Naive thymus-derived CD4-positive, alpha-beta T cell (primary cell): ENCODE measurements around the gene TCF15. TPM values are rescaled to one million over a fixed set of nuclear protein-coding genes. Genes with fewer than 3 reads are reported as not detected.

Source experiments
- ATAC-seq: fragments of 150-1000 bp; cut with Tn5 transposase; 2 replicates; pipeline ENCODE4 v1.10.0; 2021; ENCODE audit warnings: mild to moderate bottlenecking, moderate library complexity
- CTCF ChIA-PET: fragments of 350-600 bp; sonication (Branson Sonifier 250); formaldehyde crosslinking; loops from one replicate; lab custom pipeline; 2021; ENCODE audit warnings: antibody characterized with exemption; lab: Charles Lee
- POLR2A ChIA-PET: fragments of 350-600 bp; sonication (Branson Sonifier 250); formaldehyde crosslinking; loops from one replicate; lab custom pipeline; 2021; ENCODE audit warnings: antibody characterized with exemption, inconsistent platforms; lab: Charles Lee
- DNase-seq, 9 donors: peaks; one replicate each; pipeline versions ENCODE4 v3.0.0 to v3.0.0-alpha.2; 2020 to 2022; ENCODE audit warnings: mixed read lengths in 1 of 9
- H3K27ac ChIP-seq: one replicate; pipeline ENCODE4 v1.7.0; 2013; ENCODE audit warnings: mild to moderate bottlenecking, low read depth, low read length, moderate library complexity
- H3K27me3 ChIP-seq, 2 donors: one replicate each; pipeline ENCODE4 v1.7.0; 2013; ENCODE audit warnings: low read length in 2 of 2, mild to moderate bottlenecking in 2 of 2, moderate library complexity in 2 of 2; ENCODE audit not compliant: control insufficient read depth in 2 of 2, insufficient read depth in 2 of 2
- H3K36me3 ChIP-seq, 3 experiments: 1 replicate in 2 of 3; 2 replicates in 1 of 3; pipeline ENCODE4 v1.7.0; 2013; ENCODE audit warnings: low read length in 3 of 3, mild to moderate bottlenecking in 3 of 3, moderate library complexity in 1 of 3; ENCODE audit not compliant: insufficient read depth in 3 of 3, control insufficient read depth in 2 of 3
- H3K4me1 ChIP-seq, 2 donors: one replicate each; pipeline ENCODE4 v1.7.0; 2013; ENCODE audit warnings: low read length in 2 of 2, mild to moderate bottlenecking in 2 of 2, moderate library complexity in 1 of 2; ENCODE audit not compliant: control insufficient read depth in 2 of 2, insufficient read depth in 2 of 2
- H3K4me3 ChIP-seq: 2 replicates; pipeline ENCODE4 v1.7.0; 2013; ENCODE audit warnings: mild to moderate bottlenecking, low read length
- H3K9me3 ChIP-seq, 3 experiments: 1 replicate in 2 of 3; 2 replicates in 1 of 3; pipeline ENCODE4 v1.7.0; 2013; ENCODE audit warnings: low read length in 3 of 3; ENCODE audit not compliant: control insufficient read depth in 2 of 3
- H3K27ac Mint-ChIP-seq, 9 donors: one replicate each; pipeline ENCODE4 v1.8.0; 2020 to 2022; ENCODE audit warnings: mixed read lengths in 9 of 9, mild to moderate bottlenecking in 8 of 9, moderate library complexity in 5 of 9, inconsistent platforms in 2 of 9
- H3K27me3 Mint-ChIP-seq, 5 donors: one replicate each; pipeline ENCODE4 v1.8.0; 2021 to 2022; ENCODE audit warnings: mixed read lengths in 5 of 5, mild to moderate bottlenecking in 1 of 5
- H3K36me3 Mint-ChIP-seq, 5 donors: one replicate each; pipeline ENCODE4 v1.8.0; 2020 to 2022; ENCODE audit warnings: mixed read lengths in 5 of 5, mild to moderate bottlenecking in 3 of 5, inconsistent platforms in 1 of 5
- H3K4me1 Mint-ChIP-seq, 7 donors: one replicate each; pipeline ENCODE4 v1.8.0; 2020 to 2022; ENCODE audit warnings: mixed read lengths in 7 of 7, mild to moderate bottlenecking in 3 of 7, inconsistent platforms in 1 of 7
- H3K4me3 Mint-ChIP-seq, 10 donors: one replicate each; pipeline ENCODE4 v1.8.0; 2020 to 2022; ENCODE audit warnings: mild to moderate bottlenecking in 10 of 10, mixed read lengths in 10 of 10, moderate library complexity in 6 of 10, inconsistent platforms in 2 of 10
- H3K9me3 Mint-ChIP-seq, 11 donors: one replicate each; pipeline ENCODE4 v1.8.0; 2020 to 2022; ENCODE audit warnings: mixed read lengths in 11 of 11, mild to moderate bottlenecking in 4 of 11, inconsistent platforms in 1 of 11, moderate library complexity in 1 of 11
- intact Hi-C, 2 donors: fragments of 100-400 bp; cut with micrococcal nuclease; formaldehyde crosslinking; loops; one replicate each; pipeline ENCODE4 v1.15.1; 2023
- polyA plus RNA-seq, 2 donors: library from polyadenylated mRNA; unstranded; fragments of 300-500 nt; fragmentation: Illumina TruSeq; gene quantifications; one replicate each; pipeline ENCODE4 v1.2.3, GENCODE V29; 2021
- total RNA-seq, 6 experiments: library from RNA in 5 of 6; stranded (reverse) in 5 of 6; gene quantifications; 1 replicate in 5 of 6; 2 replicates in 1 of 6; pipeline ENCODE4 v1.2.3 and lab custom pipeline; 2021 to 2026

Gene TCF15
- total and polyA plus RNA-seq, 7 experiments from 2014 or later: not detected

DNA sequence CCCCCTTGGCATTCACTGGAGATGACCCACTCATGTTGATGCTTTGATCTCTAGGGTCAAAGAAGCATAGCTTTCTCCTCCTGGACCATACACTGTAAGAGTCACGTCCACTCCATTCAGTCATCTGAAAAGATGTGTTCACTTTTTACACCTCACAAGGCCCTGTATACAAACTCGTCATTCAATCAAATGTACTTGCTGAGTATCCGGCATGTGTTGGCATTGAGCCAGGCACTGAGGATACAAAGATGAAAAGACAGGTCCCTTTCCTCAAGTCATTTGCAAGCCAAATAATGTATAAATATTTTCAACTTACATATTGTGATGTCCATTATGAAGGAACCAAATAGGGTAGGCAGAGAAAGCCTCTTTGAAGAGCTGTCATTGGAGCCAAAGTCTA lies 34.0 kb downstream of the TCF15 start:
- ChIA-PET CTCF (no interaction called here), POLR2A (no interaction called here)
- Mint-ChIP-seq H3K9me3 (peaks cover 0 to 2% (median 0%) of the 10 kb centered on the region in 11 donors), H3K27ac (no peak overlapping the region), H3K36me3 (no peaks in the 10 kb centered on the region), H3K27me3 (peaks cover 29 to 39% (median 35%) of the 10 kb centered on the region in 5 donors), H3K4me1 (no peaks in the 10 kb centered on the region), H3K4me3 (no peak overlapping the region)
- Histone ChIP-seq H3K27ac (no peak overlapping the region), H3K27me3 (peaks cover 0 to 4% of the 10 kb centered on the region in 2 donors), H3K9me3 (no peaks in the 10 kb centered on the region), H3K36me3 (no peaks in the 10 kb centered on the region), H3K4me3 (no peak overlapping the region), H3K4me1 (no peaks in the 10 kb centered on the region)
- intact Hi-C loops: no loop called here
- ATAC-seq (no peak), DNase-seq (no peak)

DNA sequence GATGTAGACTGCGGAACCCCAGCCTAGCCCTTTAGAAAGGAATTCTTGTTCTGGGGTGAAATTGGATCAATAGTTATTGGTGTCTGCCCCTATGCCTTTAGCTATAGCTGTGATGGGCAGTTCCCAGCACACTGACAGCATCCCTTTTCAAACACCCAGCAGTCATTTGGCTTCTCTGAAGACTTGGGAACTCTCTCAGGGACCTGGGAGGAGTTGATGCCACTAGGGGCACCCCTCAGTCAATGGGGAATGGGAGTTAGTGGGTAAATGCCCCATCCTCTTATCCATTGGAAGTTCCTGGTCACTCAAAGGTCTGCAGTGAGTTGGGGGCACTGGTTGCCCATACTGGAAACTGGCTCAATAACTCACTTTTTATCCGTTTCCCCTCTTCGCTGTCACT lies 34.9 kb downstream of the TCF15 start:
- Histone ChIP-seq H3K4me3 (no peak overlapping the region), H3K27me3 (peaks cover 0 to 4% of the 10 kb centered on the region in 2 donors), H3K27ac (no peak overlapping the region), H3K9me3 (no peaks in the 10 kb centered on the region), H3K36me3 (no peaks in the 10 kb centered on the region), H3K4me1 (no peaks in the 10 kb centered on the region)
- POLR2A ChIA-PET: no interaction called here
- Mint-ChIP-seq H3K36me3 (no peaks in the 10 kb centered on the region), H3K9me3 (peaks cover 0 to 2% (median 0%) of the 10 kb centered on the region in 11 donors), H3K4me3 (no peak overlapping the region), H3K27ac (no peak overlapping the region), H3K27me3 (peaks cover 29 to 39% (median 35%) of the 10 kb centered on the region in 5 donors), H3K4me1 (no peaks in the 10 kb centered on the region)
- intact Hi-C loops: no loop called here
- no peak for DNase-seq
- CTCF ChIA-PET: no interaction called here
- ATAC-seq: no peak

DNA sequence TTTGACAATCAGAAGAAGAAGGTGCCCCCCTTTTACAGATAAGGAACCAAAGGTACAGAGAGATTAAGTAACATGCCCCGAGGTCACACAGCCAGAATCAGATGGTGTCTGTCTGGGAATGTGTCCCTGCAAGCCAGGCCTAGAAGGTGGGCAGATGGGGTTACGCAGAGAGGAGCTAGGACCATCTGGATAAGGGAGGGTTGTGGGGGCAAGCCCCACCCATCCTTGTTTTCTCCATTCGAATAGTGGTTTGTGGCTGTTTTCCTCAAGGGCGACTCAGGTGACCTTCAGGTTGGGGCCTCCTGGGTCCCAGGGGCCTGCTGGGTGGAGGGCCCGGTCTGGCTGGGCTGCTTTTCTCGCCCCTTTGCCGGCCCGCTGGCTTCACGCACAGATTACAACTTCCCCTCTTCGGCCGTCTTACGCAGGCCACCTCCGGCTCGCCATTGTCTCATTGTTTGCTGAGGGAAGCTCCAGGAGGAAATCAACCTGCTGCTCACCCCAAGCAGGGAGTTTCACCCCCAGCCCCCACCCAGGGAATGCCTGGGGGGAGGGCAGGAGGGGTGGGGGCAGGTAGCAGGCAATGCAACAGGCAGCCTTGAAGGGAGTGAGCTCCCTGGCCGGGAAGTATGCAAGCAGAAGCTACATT lies 35.7 kb downstream of the TCF15 start:
- DNase-seq: no peak
- Histone ChIP-seq H3K27ac (no peak overlapping the region), H3K27me3 (peaks cover 0 to 4% of the 10 kb centered on the region in 2 donors), H3K36me3 (no peaks in the 10 kb centered on the region), H3K4me3 (no peak overlapping the region), H3K4me1 (no peaks in the 10 kb centered on the region), H3K9me3 (no peaks in the 10 kb centered on the region)
- CTCF ChIA-PET: no interaction called here
- H3K27ac Mint-ChIP-seq: no peak overlapping the region
- H3K27me3 Mint-ChIP-seq: peaks cover 31 to 44% (median 35%) of the 10 kb centered on the region in 5 donors
- no peaks in the 10 kb centered on the region for H3K4me1 Mint-ChIP-seq
- no peaks in the 10 kb centered on the region for H3K36me3 Mint-ChIP-seq
- peaks cover 0 to 2% (median 0%) of the 10 kb centered on the region in 11 donors for H3K9me3 Mint-ChIP-seq
- no peak for ATAC-seq
- H3K4me3 Mint-ChIP-seq: no peak overlapping the region
- POLR2A ChIA-PET: no interaction called here
- intact Hi-C loops: no loop called here

DNA sequence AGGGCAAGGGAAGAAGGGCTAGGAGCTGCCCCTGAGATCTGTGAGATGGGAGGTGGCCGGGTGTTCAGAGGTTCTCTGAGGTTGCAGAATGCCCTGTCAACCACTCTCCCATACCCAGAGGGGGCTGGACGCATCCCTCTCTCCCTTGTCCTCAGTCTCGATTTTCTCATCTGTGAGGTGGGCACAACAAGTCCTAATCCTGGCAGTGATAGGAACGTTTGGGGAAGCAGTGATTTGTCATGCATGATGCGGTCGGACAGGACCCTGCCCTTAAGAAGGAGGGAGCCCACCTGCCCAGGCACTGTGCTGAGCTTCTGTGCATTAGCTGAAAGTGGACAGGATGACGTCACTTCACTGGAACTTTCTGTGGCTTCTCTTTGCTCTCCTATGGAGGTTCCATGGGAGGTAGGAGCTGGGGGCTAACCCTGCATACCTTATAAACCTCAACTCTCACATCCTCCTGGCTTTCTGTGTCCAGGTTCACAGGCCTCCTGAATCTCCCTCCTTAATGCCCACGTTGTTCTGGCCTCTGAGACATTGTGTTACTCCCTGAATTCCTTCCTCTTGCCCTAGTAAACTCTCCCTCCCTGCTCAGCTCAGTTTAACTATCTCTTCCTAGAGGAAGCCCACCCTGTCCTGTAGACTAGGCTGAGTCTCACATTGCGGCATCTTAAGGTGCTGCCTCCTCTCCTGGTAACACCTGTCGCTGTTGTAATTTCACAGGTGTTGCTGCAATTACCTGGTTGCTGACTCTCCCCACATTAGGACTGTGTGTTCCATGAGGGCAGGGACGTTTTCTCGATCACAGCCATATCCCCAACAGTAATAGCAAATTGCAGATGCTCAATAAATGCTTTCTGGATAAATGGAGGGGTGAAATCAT lies 36.5 kb downstream of the TCF15 start:
- no peak for ATAC-seq
- ChIA-PET CTCF (no interaction called here), POLR2A (no interaction called here)
- Mint-ChIP-seq H3K9me3 (peaks cover 0 to 2% (median 0%) of the 10 kb centered on the region in 11 donors), H3K27me3 (peaks cover 34 to 49% (median 38%) of the 10 kb centered on the region in 5 donors), H3K4me3 (no peak overlapping the region), H3K4me1 (no peaks in the 10 kb centered on the region), H3K36me3 (no peaks in the 10 kb centered on the region), H3K27ac (no peak overlapping the region)
- Histone ChIP-seq H3K36me3 (no peaks in the 10 kb centered on the region), H3K4me1 (no peaks in the 10 kb centered on the region), H3K4me3 (no peak overlapping the region), H3K27ac (no peak overlapping the region), H3K9me3 (no peaks in the 10 kb centered on the region), H3K27me3 (peaks cover 0 to 4% of the 10 kb centered on the region in 2 donors)
- DNase-seq: no peak
- intact Hi-C loops: no loop called here

DNA sequence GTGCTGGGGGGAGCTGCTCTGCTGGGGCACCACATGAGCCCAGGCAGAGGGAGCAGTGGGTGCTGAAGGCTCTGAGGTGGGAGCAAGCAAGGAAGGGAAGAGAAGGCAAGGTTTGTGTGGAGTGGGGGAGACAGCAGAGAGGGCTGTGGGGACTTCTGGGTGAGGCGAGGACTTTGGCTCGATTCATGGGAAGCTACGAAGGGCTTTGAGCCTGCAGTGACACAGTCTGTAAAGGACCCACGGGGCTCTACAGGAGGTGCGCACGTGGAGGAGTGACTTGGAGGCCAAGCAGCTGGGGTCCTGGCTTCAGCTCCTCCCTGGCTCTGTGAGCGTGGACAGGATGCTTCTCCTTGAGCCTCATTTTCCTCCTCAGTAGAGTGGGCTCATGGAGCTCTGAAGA lies 37.4 kb downstream of the TCF15 start:
- Histone ChIP-seq H3K27me3 (peaks cover 0 to 4% of the 10 kb centered on the region in 2 donors), H3K9me3 (no peaks in the 10 kb centered on the region), H3K36me3 (no peaks in the 10 kb centered on the region), H3K4me1 (no peaks in the 10 kb centered on the region), H3K27ac (no peak overlapping the region), H3K4me3 (no peak overlapping the region)
- Mint-ChIP-seq H3K4me1 (no peaks in the 10 kb centered on the region), H3K27me3 (peaks cover 34 to 50% (median 42%) of the 10 kb centered on the region in 5 donors), H3K4me3 (no peak overlapping the region), H3K27ac (no peak overlapping the region), H3K9me3 (no peaks in the 10 kb centered on the region), H3K36me3 (no peaks in the 10 kb centered on the region)
- no peak for ATAC-seq
- ChIA-PET POLR2A (no interaction called here), CTCF (no interaction called here)
- intact Hi-C loops: no loop called here
- DNase-seq: no peak

DNA sequence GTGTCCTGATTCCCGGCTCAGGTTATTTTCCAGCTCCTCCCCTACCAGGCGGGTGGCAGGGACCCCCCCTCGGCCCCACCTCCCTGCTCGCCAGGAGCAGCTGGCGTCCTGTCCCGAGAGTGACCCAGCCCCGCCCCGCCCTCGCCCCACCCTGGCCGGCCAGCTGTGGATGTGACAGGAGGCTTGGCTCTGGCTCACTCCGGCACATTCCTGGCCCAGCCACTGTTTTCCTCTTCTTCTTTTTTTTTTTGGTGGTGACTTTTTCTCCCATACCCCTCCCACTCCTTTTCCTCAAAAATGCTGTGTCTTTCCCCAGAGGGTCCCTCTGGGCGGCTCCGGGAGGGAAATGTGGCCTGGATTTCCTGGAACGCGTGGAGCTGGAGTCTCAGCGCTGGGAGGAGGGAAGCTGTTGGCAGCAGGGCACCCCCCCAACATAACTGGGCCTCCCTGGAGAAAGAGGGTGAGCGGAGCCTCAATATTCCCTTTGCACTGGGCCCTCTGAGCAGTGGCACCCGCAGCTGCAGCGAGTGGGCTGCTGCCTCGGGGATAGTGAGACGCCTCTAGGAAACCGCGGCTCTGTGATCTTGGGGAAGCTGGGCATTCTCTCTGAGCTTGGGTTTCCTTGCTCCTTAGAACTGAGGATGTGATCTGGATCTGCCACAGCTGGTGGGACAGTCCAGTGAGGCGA lies 38.2 kb downstream of the TCF15 start:
- Histone ChIP-seq H3K27ac (no peak overlapping the region), H3K4me3 (no peak overlapping the region), H3K27me3 (peaks cover 0 to 4% of the 10 kb centered on the region in 2 donors), H3K4me1 (no peaks in the 10 kb centered on the region), H3K9me3 (no peaks in the 10 kb centered on the region), H3K36me3 (no peaks in the 10 kb centered on the region)
- ATAC-seq: no peak
- H3K4me3 Mint-ChIP-seq: no peak overlapping the region
- H3K27ac Mint-ChIP-seq: no peak overlapping the region
- CTCF ChIA-PET: no interaction called here
- DNase-seq: no peak
- peaks cover 39 to 56% (median 47%) of the 10 kb centered on the region in 5 donors for H3K27me3 Mint-ChIP-seq
- POLR2A ChIA-PET: no interaction called here
- no peaks in the 10 kb centered on the region for H3K36me3 Mint-ChIP-seq
- intact Hi-C loops: no loop called here
- peaks cover 0 to 1% (median 0%) of the 10 kb centered on the region in 7 donors for H3K4me1 Mint-ChIP-seq
- H3K9me3 Mint-ChIP-seq: no peaks in the 10 kb centered on the region
